Measurements from ENCODE around the gene GPC3.

The GPC3 gene

DNA sequence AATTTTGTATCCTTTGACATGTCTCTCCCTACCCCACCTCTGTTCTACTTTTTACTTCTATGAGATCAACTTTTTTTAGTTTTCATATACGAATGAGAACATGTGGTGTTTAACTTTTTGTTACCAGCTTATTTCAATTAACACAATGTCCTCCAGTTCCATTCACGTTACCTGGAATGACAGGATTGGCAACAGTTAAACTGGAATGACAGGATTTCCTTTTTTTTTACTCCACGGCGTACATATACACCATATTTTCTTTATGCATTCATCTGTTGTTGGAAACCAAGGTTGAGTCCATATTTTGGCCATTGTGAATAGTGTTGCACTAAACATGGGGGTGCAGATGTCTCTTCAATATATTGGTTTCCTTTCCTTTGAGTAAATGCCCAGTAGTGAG lies 398.3 kb downstream of the GPC3 start:
- TF ChIP-seq TEAD4 (IDR thresholded peaks at IDR 0.05) (no peak), REST (IDR thresholded peaks at IDR 0.05; ENCODE audit: low read depth) (no peak), TAF1 (IDR thresholded peaks at IDR 0.05; ENCODE audit: low read depth) (no peak), TCF12 (IDR thresholded peaks at IDR 0.05; ENCODE audit: low read depth) (no peak), RAD21 (IDR thresholded peaks at IDR 0.05; ENCODE audit: low read depth) (no peak), MAX (IDR thresholded peaks at IDR 0.05) (no peak), NFIC (IDR thresholded peaks at IDR 0.05) (no peak)
- TF ChIP-seq, protein P1, sequence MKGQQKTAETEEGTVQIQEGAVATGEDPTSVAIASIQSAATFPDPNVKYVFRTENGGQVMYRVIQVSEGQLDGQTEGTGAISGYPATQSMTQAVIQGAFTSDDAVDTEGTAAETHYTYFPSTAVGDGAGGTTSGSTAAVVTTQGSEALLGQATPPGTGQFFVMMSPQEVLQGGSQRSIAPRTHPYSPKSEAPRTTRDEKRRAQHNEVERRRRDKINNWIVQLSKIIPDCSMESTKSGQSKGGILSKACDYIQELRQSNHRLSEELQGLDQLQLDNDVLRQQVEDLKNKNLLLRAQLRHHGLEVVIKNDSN (IDR thresholded peaks at IDR 0.05): no peak

DNA sequence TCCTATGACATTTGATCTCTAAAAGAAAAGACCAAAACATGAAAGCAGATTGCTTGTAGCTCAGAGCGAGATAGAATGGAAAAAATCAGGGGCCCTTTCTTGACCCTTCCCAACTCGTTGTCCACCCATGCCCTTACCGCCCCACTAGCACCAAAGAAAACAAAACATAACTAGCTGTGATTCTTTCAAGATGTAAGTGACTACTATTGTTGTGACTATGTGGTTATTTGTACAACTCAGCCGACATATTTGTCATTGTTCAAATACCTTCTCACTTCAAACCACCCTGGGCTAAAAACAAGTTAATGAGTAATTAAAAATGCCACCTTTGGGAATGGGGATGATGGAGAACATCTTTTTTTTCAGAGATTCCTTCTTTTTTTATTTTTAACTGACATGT lies 399.0 kb downstream of the GPC3 start:
- TF ChIP-seq CREB1 (IDR thresholded peaks at IDR 0.05; ENCODE audit: low read depth): no peak
- 0 out of 2 replicates have a peak, but pooled peaks have one; percentile 44 for TF ChIP-seq TEAD4 (IDR thresholded peaks at IDR 0.05)
- no peak for TF ChIP-seq FOXM1 (IDR thresholded peaks at IDR 0.05; ENCODE audit: borderline replicate concordance, low read depth)

DNA sequence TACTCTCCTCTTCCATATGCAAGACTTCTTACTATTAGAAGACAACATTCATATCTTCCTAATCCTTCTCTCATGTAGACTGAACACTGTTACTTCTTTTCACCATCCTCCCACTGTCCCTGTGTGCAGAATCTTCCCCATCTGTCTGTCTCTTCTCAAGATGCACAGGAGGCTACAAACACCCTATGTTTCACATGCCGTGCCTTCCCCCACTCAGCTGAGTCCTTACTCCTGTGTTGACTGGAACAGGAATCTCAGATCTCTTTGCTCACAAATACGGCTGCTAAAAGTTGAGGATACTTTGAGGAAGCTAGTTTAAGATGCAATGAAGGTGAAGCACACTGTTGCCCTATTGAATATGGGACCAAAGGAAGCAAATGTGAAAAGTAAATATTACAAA lies 401.6 kb downstream of the GPC3 start:
- TF ChIP-seq EGR1 (IDR thresholded peaks at IDR 0.05) (no peak), RAD21 (IDR thresholded peaks at IDR 0.05; ENCODE audit: low read depth) (no peak), YY1 (IDR thresholded peaks at IDR 0.05; ENCODE audit: low read depth) (no peak), TCF12 (IDR thresholded peaks at IDR 0.05; ENCODE audit: low read depth) (no peak), TAF1 (IDR thresholded peaks at IDR 0.05; ENCODE audit: low read depth) (no peak), CEBPB (IDR thresholded peaks at IDR 0.05) (no peak), ZBTB7A (IDR thresholded peaks at IDR 0.05; ENCODE audit: low read depth) (no peak), FOXM1 (IDR thresholded peaks at IDR 0.05; ENCODE audit: borderline replicate concordance, low read depth) (no peak), CREB1 (IDR thresholded peaks at IDR 0.05; ENCODE audit: low read depth) (no peak), TEAD4 (IDR thresholded peaks at IDR 0.05) (no peak), REST (IDR thresholded peaks at IDR 0.05; ENCODE audit: low read depth) (no peak), NFIC (IDR thresholded peaks at IDR 0.05) (no peak), MAX (IDR thresholded peaks at IDR 0.05) (no peak), EP300 (IDR thresholded peaks at IDR 0.05; ENCODE audit: borderline replicate concordance) (no peak)
- TF ChIP-seq, protein P1 (IDR thresholded peaks at IDR 0.05): no peak

DNA sequence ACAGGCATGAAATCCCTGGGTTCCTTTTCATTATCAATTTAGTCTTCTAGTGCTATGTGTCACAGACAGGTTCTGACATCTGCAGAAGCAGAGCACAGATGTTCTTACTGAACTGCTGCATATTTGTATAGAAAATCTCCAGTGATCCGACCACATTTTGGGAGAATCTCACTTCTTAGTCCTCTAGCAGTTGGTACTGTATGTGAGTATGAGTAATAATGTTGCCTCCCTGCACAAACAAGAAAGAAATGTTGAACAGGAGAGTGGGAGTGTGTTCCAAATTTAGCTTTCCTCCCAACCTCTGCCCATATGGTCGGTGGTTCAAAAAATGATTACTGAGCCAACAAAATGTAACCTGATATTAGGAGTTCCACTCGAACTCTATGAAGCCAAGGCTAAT lies 404.8 kb downstream of the GPC3 start:
- TF ChIP-seq YY1 (IDR thresholded peaks at IDR 0.05; ENCODE audit: low read depth): no peak
- TF ChIP-seq RAD21 (IDR thresholded peaks at IDR 0.05; ENCODE audit: low read depth): no peak
- TF ChIP-seq, protein P1 (IDR thresholded peaks at IDR 0.05): no peak
- no peak for TF ChIP-seq MAX (IDR thresholded peaks at IDR 0.05)
- no peak for TF ChIP-seq NFIC (IDR thresholded peaks at IDR 0.05)
- no peak for TF ChIP-seq ZBTB7A (IDR thresholded peaks at IDR 0.05; ENCODE audit: low read depth)
- TF ChIP-seq REST (IDR thresholded peaks at IDR 0.05; ENCODE audit: low read depth): no peak
- no peak for TF ChIP-seq CREB1 (IDR thresholded peaks at IDR 0.05; ENCODE audit: low read depth)
- no peak for TF ChIP-seq TAF1 (IDR thresholded peaks at IDR 0.05; ENCODE audit: low read depth)
- TF ChIP-seq CEBPB (IDR thresholded peaks at IDR 0.05): no peak
- no peak for TF ChIP-seq EGR1 (IDR thresholded peaks at IDR 0.05)
- TF ChIP-seq FOXM1 (IDR thresholded peaks at IDR 0.05; ENCODE audit: borderline replicate concordance, low read depth): no peak
- TF ChIP-seq EP300 (IDR thresholded peaks at IDR 0.05; ENCODE audit: borderline replicate concordance): no peak
- TF ChIP-seq TCF12 (IDR thresholded peaks at IDR 0.05; ENCODE audit: low read depth): no peak
- TF ChIP-seq TEAD4 (IDR thresholded peaks at IDR 0.05): no peak

Data from Ishikawa (cell line).